GOT3 (cell line): ENCODE results near the gene MAP9.
"Not testable (repeated sequence)": the region's sequence is repeated elsewhere in the genome, so short reads cannot be mapped to it uniquely, and the experiment has no call there.

Experiments used
- DNase-seq: peaks from one replicate; lab custom pipeline; 2025; ENCODE audit warnings: mixed read lengths; lab: John Stamatoyannopoulos, UW

Gene MAP9

DNA sequence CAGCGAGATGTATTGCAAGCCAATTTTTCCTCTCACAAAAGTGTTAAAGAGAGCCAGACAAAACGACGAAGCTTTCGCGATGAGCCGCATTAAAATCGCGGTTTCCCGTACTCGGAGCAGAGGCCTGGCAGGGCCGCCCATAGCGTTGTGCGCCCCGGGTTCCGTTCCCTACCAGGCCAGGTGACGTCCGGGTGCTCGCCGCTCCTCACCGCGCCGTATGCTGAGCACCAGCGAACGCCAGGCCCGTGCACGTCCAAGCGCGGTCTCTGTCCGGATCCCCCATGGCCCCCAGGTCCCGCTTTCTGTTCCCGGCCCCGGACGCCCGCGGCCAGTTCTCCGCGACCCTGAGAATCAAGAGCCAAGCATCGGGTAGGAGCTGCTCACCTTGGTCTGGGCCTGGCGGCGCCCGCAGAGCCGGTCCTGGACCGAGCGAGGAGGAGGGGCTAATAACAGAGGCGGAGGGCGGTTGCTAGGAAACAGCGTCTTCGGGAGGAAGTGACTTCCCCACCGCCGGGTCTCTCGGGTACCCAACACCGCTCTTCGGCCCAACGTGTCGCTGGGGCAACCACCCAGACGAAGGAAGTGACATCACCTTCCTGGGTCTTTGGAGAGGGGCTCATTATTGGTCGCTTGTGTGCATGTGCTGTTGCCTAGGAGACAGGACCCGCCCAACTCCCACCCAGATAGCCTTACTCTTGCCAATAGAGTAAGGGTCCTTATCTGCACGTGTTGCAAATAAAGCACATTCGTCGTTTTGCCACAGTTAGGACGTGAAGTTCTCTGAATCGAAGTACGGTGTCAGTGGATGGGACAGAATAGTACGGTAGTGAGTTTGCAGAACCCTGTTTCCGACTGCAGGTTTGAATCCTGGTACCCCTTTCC lies at the start of gene MAP9:
Gene MAP9, minus strand, starts transcription at position 579 of the 882 bp plus-strand sequence. CDS start 1,115 bp downstream, outside the sequence.
- DNase-seq, result peak; percentile 52

DNA sequence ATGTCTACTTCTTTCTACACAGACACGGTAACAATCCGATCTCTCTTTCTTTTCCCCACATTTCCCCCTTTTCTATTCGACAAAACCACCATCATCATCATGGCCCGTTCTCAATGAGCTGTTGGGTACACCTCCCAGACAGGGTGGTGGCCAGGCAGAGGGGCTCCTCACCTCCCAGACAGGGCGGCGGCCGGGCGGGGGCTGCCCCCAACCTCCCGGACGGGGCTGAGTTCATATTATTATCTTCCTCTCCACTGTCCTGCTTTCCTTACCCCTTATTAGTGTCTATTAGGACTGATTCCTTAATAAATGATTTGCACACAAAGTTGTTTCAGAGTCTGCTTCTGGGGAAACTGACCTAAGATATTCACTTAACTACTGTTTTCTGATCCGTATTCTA lies 48.0 kb upstream of the MAP9 start:
- DNase-seq, result not testable (repeated sequence)

DNA sequence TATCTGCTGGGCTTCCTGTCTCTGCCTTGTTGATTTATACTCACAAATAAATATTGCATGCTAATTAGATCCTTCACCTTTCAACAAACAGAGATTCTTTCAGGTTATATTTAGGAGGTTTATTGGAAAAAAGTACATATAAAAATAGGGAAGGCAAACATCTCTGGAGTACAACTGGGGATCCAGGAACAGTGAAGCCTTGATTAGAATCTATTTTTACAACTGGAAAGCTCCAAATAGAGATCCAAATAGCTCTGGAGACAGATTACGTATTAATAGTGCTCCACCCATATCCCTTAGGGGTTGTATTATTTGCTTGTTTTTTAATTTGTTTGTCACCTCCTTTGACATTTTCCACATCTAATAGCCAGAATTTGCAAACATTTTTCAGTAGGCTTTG lies 46.9 kb upstream of the MAP9 start:
- DNase-seq, result no peak

DNA sequence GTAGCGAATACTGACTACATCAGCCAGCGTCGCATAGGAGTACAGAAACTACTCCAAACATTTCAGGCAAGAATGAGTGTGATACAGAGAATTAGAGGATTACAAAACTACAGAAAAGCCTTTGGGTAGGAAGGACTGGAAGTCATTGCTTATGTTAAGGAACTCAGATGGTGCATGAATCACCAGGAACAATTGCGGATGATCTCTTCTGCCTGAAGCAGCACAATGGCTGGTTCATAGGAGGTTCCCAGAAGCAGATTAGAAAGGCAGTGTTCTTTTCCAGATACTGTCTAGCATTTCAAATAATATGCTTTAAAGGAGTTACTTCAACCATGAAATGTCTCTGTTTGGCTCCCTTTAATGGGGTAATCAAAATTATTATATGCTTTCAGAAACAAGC lies 42.5 kb upstream of the MAP9 start:
- DNase-seq, result no peak

DNA sequence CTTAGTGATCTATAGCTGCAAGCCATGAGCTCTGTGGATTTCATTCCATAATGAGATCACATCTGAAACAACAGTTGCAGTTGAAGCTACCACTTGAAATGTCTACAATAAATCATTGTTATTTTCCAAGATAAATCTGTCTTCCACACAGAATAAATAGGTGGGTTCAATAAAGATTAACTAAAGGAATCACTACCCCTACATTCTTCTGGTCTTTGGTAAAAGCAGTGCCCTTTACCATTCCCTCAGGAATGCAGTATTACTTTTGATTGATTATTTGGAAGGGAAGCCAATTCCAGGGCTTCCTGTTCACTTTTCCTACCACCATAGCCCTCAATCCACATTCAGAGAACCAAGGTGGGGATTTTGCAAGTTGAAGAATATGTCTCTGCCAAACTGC lies 38.9 kb upstream of the MAP9 start:
- DNase-seq, result no peak

DNA sequence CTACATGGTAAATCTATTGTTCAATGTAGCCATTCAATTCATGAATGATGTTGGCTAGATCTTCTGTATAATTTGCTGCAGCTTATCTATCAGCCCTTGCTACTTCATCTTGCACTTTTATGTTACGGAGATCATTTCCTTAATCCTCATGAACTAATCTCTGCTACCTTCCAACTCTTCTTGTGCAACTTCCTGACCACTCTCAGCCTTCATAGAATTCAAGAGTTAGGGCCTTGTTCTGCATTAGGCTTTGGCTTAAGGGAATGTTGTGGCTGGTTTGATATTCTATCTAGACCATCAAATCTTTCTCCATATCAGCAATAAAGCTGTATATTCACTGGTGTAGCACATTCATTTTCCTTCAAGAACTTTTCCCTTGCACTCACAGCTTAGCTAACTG lies 36.7 kb upstream of the MAP9 start:
- no peak for DNase-seq

DNA sequence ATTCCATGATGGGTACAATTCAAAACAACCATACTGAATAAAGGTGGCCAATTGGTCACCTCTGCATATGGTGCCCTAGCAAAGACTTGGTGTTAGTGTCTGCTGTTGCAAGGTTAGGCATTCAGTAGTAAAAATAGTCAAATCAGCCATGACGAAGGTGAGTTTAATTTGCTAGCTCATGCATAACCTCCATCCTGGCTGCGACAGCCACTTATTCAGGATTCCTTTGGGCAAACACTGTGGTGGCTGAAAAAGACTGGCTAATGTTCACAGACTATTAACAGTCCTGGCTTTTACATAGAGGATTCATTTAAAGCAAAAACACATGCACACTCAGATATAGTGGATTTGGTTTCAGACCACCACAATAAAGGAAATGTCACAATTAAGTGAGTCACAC lies 34.8 kb upstream of the MAP9 start:
- no peak for DNase-seq

DNA sequence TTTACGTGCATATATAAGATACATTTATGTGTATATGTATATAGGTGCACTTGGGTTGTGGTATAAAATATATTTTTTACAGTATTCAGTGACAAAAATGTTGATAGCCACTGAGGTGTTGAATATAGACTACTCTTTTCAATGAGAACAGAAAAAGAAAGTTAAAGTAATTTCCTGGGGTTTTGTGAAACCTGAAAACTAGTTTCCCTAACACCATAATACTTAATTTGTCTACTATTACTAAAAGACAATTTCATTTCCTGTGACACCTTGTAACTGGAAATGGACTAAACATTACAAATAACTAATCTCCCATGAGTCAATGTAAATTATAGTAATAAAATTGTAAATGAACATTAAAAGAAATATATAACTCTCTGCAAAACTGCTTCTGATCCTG lies 32.0 kb upstream of the MAP9 start:
- no peak for DNase-seq

DNA sequence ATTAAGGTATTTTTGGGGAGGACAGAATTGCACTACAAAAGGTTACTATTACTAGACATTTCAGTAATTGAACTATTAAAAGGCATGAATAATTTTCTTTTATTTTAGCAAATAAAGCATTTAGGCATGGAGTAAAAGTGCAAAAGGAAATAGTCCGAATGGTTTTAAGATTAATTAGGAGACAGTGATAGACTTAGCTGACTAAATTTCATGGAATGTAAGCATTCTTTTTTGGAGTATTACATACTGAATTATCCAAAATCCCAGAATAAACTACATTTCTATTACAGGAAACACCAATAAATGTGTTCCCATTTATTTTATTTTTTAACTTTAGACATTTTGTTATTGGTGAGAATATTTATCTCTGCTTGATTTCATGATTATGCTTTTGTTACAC lies 30.7 kb upstream of the MAP9 start:
- no peak for DNase-seq

DNA sequence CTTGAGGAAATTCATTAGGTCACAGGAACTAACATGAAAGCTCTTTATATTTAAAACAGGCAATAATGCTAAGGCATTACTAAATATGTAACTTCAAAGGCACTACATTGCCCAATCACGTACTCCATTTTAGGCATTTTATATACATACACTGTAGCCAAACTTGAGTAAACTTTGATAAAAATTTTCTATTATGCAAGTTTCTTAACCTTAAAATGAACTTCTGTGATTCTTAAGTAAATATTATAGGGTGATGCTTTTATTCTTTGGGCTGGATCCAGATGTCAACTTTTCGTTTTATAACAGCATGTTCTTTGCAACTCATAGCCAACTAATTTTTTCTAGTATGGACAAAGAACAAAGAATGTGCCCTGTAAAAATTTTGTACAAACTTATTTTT lies 28.3 kb upstream of the MAP9 start:
- no peak for DNase-seq

DNA sequence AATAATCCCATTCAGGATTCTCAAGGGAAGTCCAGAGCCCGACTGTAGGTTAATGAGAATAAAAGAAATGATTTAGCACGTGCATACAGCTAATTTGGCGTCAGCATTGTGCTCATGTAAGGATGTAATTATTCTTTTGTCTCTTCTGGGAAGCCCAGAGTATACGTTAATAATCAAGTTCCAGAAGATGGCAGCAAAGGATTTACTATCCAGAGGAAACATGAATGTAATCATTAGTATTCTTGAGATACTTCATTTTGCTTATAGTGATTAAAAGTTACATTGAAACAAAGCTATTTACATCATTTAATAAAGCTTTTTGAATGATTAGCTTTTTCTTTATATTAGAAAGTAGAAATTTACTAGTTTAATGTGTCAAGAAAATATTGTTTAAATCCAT lies 27.1 kb upstream of the MAP9 start:
- no peak for DNase-seq

DNA sequence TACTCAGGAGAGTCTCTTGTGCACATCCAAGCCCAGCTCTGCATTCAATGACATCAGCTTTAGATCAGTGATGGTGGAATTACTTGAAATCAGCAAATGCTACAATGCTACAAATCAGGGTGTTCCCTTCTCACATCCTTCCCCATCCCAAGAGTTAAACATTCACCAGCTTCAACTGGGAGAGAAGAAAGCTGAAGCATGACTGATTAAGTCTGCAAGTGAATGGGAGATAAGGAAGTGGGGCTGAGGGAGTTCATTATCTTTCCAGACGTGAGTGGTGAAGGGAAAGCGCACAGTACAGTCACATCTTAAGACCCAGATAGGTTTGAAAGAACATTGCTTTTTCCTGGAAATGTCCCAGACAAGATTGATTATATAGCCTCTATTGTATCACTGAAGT lies 26.2 kb upstream of the MAP9 start:
- no peak for DNase-seq

DNA sequence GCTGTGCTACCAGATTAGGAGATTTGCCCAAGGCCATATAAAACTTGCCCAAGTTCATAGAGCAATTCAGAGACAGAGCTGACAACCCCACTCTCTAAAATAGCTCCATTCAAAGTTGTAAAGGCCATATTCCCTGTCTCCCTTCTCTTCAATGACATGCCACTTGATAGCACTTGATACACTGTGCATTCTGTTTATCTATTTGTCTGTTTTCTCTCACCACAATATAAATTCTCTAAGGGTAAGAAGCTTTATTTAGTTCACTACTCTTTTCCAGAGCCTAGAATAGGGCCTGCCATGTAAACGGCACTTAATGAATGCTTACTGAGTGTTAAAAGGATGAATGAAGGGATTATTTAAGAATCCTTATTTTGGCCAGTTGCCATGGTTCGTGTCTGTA lies 24.1 kb upstream of the MAP9 start:
- DNase-seq, result no peak

DNA sequence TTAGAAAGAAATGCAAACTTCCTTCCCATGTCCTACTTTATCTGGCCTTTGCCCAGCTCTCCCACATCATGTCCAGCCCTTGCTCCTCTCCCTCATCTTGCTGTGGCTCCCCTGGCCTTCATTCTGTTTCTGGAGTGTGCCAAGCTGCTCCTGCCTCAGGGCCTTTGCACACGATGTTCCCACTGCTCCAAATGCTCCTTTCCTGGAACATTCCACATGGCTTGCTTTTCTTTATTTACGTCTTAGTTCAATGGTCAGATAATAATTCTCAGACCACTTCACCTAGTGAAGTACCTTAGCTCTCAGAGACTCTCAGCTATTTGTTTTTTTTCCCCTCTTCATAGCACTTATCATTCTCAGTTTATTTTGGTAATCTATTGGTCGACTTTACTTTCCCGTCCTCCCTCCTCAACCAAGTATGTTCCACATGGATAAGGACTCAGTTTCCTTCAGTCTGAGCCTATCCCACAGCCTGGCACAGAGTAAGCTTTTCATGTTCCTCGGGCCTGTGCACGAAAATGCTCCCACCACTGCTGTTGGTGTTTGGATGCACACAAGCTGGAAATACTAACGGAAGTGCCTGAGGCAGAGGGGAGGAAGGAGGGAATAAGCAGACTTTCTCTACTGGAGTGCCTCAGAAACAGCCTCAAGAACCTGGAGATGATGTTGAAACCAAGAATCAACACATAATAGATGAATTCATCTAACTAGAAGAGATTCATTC lies 23.4 kb upstream of the MAP9 start:
- no peak for DNase-seq

DNA sequence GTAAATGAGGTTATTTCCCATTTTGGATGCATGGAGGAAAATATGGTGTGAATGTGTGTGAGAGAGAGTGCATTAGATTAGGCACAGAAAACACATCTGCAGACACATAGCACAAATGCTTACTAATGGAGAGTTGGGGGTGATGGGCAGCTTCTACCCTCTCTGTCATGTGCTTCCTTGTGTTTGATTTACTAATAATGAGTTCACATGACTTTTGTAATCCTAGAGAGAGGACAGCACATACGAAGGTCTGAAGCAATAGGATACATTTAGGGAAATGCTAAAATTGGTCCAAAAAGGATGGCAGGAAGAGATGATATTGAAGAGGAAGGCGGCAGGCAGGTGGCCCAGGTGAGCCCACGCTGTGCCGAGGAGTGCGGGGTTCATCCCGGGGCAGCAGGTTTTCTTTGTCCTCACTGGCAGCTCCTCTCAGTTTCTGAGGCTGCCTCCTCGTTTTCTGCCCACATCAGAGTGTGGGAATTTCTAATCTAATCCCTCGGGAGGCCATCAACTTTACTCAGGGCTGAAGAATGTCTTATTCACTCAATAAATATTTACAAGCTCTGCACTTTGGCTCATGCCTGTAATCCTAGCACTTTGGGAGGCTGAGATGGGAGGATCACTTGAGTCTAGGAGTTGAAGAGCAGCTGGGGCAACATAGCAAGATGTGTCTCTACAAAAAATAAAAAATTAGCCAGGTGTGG lies 15.9 kb upstream of the MAP9 start:
- DNase-seq, result no peak

DNA sequence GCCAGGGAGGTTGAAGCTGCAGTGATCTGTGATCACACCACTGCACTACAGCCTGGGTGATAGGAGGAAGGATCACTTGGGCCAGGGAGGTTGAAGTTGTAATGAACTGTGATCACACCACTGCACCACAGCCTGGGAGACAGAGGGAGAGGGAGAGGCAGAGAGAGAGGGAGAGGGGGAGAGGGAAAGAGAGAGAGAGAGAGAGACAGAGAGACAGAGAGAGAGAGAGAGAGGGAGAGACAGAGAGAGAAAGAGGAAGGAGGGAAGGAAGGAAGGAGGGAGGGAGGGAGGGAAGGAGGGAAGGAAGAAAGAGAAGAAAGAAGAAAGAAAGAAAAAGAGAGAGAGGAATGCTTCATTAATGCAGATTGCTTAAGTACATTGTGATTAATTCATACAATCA lies 15.2 kb upstream of the MAP9 start:
- DNase-seq, result no peak

DNA sequence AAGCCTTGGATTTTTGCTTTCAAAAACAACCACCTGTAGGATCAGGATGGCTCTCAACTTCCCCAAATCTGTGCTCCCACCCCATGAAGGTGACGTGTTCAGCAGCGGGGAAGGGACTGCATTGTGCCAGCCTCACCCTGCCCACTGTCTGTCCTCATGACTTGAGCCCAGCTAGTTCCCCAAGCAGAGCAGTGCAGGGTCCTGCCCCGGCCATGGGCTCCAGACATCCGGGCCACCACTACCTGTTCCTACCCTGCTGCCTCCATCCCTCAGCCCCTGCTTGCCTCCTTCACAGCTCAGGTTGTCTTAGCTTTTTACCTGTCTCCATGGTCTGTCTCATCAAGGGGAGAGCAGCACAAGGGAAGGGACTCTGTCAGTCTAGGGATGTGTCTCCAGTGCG lies 11.4 kb upstream of the MAP9 start:
- DNase-seq, result no peak

DNA sequence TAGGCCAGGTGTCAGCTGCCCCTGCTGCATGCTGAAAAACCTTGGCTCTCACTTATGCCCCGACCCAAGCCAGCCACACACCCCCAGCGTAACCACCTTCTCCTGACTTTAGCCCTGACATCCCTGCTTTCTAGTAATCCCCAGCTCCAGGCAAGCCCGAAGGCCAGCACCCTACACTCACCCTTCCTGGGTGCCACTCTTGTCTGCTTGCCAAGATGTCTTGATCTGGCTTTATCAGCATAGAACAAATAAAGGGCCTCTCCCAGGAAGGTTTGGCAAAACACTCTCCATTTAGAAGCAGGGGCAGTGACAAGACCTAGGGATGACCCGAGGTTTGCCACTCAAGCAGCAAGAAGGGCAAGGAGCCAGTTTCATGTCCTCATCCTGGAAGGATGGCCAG lies 6.8 kb upstream of the MAP9 start:
- no peak for DNase-seq

DNA sequence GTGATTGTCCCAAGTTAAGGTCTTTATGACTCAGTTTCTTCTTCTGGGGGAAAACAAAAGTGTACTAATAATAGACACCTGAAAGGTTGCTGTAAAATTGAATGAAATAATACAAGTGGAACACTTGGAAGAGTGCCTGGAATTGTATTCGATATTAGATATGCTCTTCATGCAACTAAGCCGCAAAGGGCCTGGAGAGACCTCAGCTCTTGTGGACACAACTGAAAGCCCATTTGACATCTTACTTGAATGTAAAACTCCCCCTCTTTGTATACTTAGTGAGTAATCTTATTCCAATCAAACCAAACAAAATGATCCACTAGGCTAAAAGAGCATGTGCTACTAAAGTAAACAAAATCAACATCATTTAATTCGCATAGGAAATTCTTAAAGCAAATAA lies 511 bp upstream of the MAP9 start:
- DNase-seq, result no peak

DNA sequence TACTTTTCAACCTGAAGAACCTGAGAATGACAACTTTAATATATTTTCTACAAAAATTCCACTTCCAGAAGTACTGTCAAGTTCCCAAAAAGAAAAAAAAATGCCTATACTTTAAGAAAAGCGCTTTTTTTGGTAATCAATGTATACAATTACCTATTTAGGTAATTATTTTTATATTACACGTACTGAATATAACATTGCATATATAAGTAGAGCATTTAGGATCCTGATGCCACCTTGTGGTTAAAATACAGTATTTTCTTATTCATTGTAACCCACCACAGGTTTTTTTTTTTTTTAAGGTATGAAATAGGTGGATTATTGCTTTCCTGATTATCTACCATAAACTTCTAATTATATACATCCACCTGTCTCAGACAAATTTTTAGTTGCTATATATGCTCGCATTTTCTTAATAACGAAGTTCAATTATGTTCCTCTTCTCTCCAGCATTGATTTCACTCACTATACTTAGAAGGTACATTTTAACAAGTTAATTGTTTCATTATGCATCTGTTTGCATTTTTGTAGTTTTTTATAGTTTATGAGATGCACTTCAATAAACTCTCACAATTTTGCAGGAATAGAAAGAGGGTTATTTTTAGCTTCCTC lies 5.2 kb downstream of the MAP9 start:
- DNase-seq, result no peak

DNA sequence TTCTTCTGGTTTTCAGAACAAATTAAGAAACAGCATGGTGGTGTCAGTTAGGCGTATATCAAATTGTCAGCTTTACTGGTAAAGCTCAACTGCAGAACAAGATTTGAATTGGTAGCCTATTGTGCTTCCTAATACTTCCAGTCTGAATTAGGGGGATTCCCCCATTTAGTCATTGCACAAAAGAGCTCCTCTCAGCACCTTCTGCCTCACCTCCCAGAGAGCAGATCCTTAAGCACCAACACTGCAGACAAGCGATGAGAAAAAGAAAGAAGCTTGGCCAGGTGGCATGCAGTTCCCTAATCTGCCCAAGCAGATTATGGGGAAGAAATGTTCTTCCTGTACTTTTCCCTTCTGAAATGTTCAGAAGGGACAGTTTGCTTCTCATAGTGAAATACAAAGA lies 9.2 kb downstream of the MAP9 start:
- no peak for DNase-seq

DNA sequence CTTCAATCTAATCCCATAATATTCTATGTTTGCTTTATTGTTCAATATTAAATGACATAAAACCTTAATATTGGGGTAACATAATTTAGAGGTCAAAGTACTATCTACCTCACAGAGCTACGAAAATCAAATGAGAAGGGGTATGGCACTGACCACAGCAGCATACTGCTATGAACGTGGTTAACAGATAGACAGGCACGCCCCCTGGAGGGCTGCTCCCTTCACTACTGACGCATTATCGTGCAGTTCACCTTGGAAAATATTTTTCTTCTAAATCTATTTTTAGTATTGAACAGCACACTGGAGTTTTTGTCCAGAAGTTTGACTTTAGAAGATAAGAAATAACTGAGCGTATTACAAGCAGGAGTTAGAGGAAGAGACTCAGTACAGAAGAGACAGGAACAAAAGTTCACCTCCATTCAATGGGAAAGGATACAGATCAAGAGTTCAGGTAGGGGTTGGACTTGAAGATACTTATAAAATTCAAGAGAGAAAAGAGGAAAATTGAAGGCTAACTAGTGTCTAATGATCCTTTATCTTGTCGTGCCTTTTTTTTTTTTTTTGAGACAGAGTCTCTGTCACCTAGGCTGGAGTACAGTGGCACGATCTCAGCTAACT lies 22.7 kb downstream of the MAP9 start:
- DNase-seq, result no peak
